Progenitor cell of endocrine pancreas (in vitro differentiated cells): Measurements from ENCODE around the gene FBXO41. TPM values are rescaled to one million over a fixed set of nuclear protein-coding genes. Genes with fewer than 3 reads are reported as not detected.

Source experiments
- DNase-seq: peaks from one replicate; pipeline ENCODE4 v3.0.0; 2021; ENCODE audit warnings: low spot score; ENCODE audit not compliant: unreplicated experiment
- H3K27ac Mint-ChIP-seq: 2 replicates; pipeline ENCODE4 v1.8.0; 2021; ENCODE audit warnings: mild to moderate bottlenecking, moderate library complexity, mixed read lengths
- H3K27me3 Mint-ChIP-seq: 2 replicates; pipeline ENCODE4 v1.8.0; 2021; ENCODE audit warnings: mixed read lengths
- H3K36me3 Mint-ChIP-seq: 2 replicates; pipeline ENCODE4 v1.8.0; 2022; ENCODE audit warnings: mixed read lengths; ENCODE audit not compliant: insufficient read depth
- H3K4me1 Mint-ChIP-seq: 2 replicates; pipeline ENCODE4 v1.8.0; 2021; ENCODE audit warnings: low read depth, mixed read lengths
- H3K4me3 Mint-ChIP-seq: 2 replicates; pipeline ENCODE4 v1.8.0; 2021; ENCODE audit warnings: low read depth, mild to moderate bottlenecking, moderate library complexity, mixed read lengths
- H3K9me3 Mint-ChIP-seq: 2 replicates; pipeline ENCODE4 v1.8.0; 2021; ENCODE audit warnings: low read depth, mixed read lengths
- total RNA-seq: library from RNA; stranded (reverse); gene quantifications from 2 replicates; pipeline ENCODE4 v1.2.1, GENCODE V29; 2021
- TF ChIP-seq, protein P1 (sequence below): fragments of 200-600 bp; sonication (generic); IDR thresholded peaks from one replicate; pipeline ENCODE4 v1.5.0; 2021; ENCODE audit warnings: antibody characterized with exemption, mild to moderate bottlenecking; ENCODE audit not compliant: unreplicated experiment

The FBXO41 gene
- total RNA-seq, 1 donor from 2014 or later: 7.4 TPM

DNA sequence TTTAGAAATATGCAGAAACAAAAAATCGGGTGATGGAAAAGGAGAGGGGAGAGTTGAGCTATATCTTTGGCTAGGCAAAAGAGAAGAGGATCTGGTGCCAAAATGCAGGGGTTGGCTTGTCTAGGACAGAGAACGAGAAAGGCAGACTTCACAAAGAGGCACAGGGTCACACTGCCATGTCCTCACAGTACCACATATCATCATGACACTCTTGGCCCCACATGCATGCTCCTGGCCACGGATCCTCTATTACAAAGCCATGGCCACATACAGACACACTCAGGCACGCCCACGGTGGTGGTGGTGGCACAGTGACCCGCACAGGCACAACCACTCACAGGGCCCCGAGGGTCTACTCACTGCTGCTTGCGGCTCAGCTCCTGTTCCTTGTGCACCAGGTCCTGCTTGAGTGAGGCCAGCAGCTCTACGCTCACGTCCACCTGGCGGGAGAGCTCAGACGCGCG, 15.9 kb downstream of the FBXO41 start:
- H3K36me3 Mint-ChIP-seq: no peaks in the 10 kb centered on the region
- H3K4me1 Mint-ChIP-seq: peaks cover 3% of the 10 kb centered on the region
- H3K27me3 Mint-ChIP-seq: peaks cover 46% of the 10 kb centered on the region
- H3K4me3 Mint-ChIP-seq: peak overlapping the region; percentile 53
- no peak for DNase-seq
- TF ChIP-seq, protein P1, sequence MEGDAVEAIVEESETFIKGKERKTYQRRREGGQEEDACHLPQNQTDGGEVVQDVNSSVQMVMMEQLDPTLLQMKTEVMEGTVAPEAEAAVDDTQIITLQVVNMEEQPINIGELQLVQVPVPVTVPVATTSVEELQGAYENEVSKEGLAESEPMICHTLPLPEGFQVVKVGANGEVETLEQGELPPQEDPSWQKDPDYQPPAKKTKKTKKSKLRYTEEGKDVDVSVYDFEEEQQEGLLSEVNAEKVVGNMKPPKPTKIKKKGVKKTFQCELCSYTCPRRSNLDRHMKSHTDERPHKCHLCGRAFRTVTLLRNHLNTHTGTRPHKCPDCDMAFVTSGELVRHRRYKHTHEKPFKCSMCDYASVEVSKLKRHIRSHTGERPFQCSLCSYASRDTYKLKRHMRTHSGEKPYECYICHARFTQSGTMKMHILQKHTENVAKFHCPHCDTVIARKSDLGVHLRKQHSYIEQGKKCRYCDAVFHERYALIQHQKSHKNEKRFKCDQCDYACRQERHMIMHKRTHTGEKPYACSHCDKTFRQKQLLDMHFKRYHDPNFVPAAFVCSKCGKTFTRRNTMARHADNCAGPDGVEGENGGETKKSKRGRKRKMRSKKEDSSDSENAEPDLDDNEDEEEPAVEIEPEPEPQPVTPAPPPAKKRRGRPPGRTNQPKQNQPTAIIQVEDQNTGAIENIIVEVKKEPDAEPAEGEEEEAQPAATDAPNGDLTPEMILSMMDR: no peak
- H3K9me3 Mint-ChIP-seq: no peaks in the 10 kb centered on the region
- no peak overlapping the region for H3K27ac Mint-ChIP-seq

DNA sequence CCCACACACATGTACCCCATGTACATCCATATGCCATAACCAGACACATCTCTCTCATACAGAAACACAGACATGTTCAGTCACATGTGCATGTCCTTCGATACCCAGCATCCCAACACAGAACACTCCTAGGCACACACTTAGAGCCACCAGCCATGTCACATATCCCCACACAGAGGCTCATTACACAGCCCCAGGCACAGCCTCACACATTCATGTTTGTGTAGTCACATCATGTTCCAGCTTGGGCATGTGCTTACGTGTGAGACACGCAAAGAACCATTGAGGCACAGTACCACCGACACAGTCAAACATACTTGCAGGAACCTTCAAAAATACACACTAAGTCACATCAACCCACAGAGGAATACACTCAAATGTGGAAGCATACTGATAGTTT, 17.3 kb downstream of the FBXO41 start:
- Mint-ChIP-seq H3K27ac (no peak overlapping the region), H3K9me3 (no peaks in the 10 kb centered on the region), H3K4me3 (no peak overlapping the region), H3K36me3 (no peaks in the 10 kb centered on the region), H3K4me1 (peaks cover 3% of the 10 kb centered on the region), H3K27me3 (peaks cover 45% of the 10 kb centered on the region)
- DNase-seq: no peak
- TF ChIP-seq, protein P1: no peak

DNA sequence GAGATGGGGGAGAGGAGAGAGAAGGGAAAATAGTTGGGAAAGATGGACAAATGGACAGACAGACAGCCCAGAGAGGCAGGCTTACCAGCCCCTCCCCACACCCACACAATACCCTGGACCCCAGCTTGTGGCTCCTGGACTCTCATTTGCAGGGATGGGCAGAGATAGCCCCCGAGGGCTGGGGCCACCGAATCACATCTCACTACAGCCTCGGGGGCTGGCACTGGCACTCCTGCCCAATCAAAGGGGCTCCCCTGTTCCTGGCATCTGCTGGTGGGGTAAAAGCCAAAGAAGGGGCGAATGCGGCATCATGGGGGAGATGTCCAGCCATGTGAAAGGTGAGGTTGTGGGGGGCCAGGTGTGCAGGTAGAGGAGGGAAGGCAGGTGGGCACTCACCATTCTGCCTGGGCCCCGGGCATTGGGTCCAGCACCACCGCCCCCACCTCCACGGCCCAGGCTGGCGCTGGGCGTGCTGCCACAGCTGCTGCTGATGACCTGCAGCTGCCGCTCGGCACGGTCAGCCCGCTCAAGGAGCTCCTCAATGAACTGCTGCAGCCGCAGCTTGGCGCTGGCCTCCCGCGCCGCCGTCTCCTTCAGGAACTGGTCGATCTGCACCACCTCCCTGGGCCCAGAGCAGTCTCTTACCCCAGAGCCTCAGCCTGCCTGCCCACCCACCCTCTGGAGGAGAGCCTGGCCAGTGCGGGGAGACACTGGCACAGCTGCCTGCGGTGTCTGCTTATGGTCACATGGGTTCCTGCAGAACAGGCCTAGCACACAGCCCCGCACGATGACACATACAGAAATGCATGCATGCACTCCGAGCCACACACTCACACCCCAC, 18.0 kb downstream of the FBXO41 start:
- H3K4me3 Mint-ChIP-seq: no peak overlapping the region
- no peak overlapping the region for H3K27ac Mint-ChIP-seq
- no peak for DNase-seq
- H3K27me3 Mint-ChIP-seq: peaks cover 40% of the 10 kb centered on the region
- peaks cover 3% of the 10 kb centered on the region for H3K4me1 Mint-ChIP-seq
- TF ChIP-seq, protein P1: no peak
- no peaks in the 10 kb centered on the region for H3K36me3 Mint-ChIP-seq
- no peaks in the 10 kb centered on the region for H3K9me3 Mint-ChIP-seq

DNA sequence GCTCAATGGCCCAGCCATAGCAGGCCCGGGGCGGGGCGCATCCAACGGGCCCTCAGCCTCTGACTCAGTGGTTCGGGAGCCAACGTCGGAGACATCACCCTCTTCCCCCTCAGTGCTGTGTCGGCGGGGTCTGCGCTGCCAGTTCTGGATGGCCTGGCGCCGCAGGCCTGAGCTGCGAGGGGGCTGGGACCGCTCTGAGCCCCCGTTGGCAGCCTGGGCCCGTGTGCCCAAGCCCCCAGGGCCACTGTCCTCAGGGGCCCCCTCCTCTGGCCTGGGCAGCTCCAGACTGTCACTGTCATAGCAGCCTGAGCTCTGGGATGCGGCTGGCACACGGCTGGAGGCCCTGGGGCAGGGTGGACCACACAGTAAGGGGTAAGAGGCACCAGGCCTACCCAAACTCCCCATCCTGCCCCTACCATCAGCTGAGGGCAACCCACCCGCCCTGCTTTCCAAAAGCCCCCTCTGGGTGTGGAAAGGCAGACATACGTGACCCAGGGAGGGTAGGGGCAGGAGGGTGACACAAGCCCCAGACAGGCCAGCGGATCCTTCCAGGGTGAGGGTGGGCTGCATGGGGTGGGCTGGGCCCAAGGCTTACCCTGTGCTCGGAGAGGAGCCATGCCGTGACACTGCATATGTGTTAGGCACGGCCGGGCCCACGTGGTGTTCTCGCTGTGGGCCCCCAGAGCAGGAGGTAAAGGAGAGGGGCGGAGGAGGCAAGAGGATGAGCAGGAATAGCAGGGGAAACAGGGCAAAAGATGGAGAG, 18.8 kb downstream of the FBXO41 start:
- DNase-seq: no peak
- Mint-ChIP-seq H3K27me3 (peaks cover 33% of the 10 kb centered on the region), H3K9me3 (no peaks in the 10 kb centered on the region), H3K27ac (no peak overlapping the region), H3K4me3 (no peak overlapping the region), H3K36me3 (no peaks in the 10 kb centered on the region), H3K4me1 (peaks cover 3% of the 10 kb centered on the region)
- TF ChIP-seq, protein P1: no peak

DNA sequence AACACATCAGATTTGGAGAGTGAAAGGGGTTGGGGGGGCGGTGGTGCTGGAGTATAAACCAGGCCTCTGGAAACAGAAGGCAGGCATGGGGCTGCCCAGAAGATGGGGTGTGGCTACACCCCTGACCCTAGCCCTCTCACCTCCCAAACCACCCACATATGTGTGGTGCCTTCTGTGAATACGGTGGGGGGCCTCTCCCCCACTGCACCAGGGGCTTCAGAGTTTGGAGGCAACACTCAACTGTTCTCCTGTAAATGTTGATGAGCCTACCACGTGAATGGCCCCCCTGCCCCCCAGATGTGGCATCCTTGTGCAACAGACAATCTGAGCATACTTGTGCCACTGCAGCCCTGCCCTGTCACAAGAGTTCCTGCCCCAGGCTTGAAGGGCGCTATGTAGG, 19.5 kb downstream of the FBXO41 start:
- Mint-ChIP-seq H3K36me3 (no peaks in the 10 kb centered on the region), H3K4me1 (peaks cover 3% of the 10 kb centered on the region), H3K9me3 (no peaks in the 10 kb centered on the region), H3K27ac (no peak overlapping the region), H3K27me3 (peaks cover 26% of the 10 kb centered on the region), H3K4me3 (no peak overlapping the region)
- TF ChIP-seq, protein P1: no peak
- DNase-seq: no peak
